GM21447 (cell line): ENCODE results near the gene KRTAP10-2.

Experiments used
- ATAC-seq: cut with Tn5 transposase; IDR thresholded peaks from one replicate; pipeline ENCODE4 v1.9.1; 2021; ENCODE audit not compliant: unreplicated experiment

The KRTAP10-2 gene

DNA sequence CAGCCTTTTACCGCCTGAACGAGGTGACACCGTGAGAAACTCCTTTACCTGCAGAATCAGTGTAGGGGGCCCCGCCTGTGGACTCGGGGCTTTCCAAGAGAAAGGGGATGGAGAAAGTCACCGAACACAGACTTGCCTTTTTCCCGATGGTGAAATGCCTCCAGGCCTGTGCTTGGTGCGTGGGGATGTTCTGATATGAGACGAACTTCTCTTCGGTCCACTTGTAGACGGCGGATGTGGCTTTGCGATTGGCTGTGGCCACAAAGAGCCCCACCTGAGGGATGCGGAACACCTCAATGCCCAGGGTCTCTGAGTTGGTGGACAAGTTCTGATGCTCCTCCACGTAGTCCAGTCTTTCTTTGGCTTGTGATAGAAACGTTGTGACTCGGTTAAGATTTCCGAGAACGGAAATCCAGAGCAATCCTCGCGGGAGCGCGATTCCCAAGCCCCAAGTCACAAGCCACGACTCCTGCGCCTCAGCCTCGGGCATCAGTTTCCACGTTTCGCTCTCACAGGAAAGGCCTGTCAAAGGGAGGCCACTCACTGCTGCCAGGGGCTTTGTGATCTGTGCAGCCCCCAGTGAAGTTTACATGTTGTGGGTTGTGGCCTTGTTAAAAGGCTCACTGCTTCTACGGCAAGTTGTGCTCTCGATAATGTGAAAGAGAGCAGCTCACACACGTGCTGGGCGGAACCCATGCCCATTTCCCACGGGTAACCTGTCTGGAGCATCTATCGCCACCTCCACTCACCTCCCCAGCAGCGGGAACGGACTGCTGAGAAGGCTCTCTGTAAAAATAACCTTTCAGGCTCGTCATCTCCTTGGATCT lies 23.9 kb downstream of the KRTAP10-2 start:
- ATAC-seq: no peak

- ATAC-seq: no peak
Observed at GRCh38 chr21:44526096-44526997, 25.0 kb downstream of the KRTAP10-2 start.

DNA sequence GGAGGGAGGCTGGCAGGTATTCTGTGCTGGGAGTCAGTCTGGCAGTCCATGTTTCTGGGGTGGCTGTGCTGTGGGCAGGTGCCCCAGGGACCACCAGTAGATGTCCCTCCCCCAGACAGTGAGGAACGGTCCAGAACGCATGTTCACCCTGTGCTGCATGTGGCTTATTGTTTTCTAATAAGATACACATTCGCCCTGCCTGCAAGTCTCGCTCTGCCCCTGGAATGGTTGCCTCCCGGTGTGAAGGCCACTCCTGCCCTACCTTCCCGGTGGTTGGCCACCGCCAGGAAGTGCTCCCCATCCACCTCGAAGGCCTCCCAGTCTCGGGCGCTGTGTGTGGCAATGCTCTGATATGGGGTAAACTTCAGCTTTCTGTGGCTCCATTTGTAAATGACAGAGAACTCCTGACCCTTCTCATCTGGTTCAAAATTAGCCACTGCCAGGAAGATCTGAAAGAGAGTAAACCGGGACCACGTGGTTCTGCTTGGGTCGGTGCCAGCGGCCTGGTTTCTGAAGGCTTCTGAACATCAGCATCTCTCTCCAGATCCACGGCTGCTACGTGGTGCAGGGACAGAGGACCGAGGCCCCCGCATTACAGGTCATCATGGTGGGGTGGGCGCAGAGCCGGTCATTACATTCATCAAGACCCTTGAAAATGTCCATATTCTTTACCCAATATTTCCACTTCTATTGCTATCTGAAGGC lies 25.8 kb downstream of the KRTAP10-2 start:
- ATAC-seq: no peak

DNA sequence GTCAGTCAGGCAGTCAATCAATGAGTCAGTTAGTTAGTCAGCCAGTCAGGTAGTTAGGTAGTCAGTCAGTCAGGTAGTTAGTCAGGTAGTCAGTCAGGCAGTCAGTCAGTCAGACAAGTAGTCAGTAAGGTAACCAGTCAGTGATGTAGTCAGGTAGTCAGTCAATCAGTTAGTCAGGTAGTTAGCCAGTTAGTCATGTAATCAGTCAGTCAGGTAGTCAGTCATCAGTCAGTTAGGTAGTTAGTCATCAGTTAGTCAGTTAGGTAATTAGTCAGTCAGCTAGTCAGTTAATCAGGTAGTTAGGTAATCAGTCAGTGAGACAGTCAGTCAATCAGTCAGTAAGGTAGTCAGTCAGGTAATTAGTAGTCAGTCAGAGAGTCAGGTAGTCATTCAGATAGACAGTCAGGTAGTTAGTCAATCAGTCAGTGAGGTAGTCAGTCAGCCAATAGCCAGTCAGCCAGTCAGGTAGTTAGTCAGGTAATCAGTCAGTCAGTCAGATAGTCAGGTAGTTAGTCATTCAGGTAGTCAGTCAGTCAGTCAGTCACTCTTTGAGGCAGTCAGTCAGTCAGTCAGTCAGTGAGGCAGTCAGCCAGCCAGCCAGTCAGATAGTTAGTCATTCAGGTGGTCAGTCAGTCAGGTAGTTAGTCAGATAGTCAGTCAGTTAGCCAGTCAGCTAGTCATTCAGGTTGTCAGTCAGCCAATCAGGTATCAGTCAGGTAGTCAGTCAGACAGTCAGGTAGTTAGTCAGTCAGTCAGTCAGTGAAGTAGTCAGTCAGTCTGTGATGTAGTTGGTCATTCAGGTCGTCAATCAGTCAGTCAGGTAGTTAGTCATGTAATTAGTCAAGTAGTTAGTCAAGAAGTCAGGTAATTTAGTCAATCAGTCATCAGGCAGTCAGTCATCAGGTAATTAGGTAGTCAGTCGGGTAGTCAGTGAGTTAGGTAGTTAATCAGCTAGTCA lies 26.6 kb downstream of the KRTAP10-2 start:
- no peak for ATAC-seq

- no peak for ATAC-seq
Observed at GRCh38 chr21:44523567-44524413, 27.5 kb downstream of the KRTAP10-2 start.

GRCh38 chr21:44522753-44523204 lies 28.5 kb downstream of the KRTAP10-2 start:
- ATAC-seq: no peak

DNA sequence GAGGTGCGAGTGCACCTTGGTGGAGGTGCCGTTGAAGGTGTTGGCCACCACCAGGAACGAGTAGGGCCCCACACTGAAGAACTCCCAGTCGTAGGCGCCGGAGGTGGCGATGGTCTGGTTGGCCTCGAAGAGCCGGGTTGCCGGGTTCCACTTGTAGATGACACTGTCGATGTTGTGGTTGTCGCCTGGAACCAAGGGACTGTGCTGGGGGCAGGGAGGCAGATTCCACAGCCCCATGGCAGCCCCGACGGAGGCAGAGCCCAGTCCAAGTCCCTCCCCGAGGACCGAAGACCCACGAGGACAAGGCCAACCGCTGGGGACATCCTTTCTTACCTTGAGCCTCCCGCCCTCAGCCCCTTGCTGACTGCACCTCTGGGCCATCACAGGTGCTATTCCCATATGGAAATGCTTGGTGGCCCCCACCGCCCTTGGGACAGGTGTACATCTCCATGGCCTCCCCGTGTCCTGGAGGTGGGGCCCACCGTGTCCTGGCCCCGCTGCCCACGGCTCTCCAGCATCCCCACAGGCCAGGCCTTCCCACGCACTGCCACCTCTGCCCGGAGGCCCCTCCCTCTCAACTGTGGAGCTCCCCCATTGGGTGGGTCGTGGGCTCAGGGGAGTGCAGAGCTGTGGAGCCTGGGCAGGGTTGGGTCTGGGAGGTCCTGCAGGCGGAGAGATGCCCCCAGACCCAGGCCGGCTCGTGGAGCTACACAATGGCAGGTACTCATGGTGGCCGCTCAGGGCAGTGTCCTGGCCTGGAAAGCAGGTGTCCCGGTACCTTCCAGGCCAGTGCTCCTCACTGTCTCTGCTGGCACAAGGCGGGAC lies 29.2 kb downstream of the KRTAP10-2 start:
- ATAC-seq: no peak

DNA sequence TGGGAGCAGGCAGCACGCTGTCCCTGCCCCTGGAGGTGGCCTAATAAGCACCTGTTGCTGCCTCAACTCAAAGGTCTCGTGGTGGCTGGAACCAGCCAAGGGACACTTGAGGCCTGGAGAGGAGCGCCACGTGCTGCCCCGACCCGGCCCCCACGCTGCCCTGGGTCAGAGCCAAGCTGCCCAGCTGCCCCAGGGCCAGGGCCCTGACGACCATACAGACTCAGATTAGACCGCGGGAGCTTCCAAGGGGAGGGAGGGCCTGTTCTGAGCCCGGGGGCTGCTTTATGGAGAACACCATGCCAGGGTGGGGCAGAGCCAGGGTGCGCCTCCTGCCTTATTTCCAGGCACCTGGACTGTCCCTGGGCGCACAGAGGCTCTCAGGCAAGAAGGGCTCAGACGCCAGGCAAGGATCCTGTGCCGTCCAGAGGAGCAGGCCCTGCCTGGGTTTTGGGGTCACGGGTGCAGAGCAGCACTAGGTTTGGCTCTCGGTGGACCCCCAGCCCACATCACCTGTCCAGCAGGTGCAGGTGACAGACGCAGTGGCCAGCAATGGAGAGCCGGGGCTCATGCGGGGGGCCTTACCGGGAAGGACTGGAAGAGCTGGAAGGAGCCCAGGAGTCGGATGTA lies 29.9 kb downstream of the KRTAP10-2 start:
- ATAC-seq: no peak

- ATAC-seq: no peak
Observed at GRCh38 chr21:44520326-44521300, 30.7 kb downstream of the KRTAP10-2 start.

DNA sequence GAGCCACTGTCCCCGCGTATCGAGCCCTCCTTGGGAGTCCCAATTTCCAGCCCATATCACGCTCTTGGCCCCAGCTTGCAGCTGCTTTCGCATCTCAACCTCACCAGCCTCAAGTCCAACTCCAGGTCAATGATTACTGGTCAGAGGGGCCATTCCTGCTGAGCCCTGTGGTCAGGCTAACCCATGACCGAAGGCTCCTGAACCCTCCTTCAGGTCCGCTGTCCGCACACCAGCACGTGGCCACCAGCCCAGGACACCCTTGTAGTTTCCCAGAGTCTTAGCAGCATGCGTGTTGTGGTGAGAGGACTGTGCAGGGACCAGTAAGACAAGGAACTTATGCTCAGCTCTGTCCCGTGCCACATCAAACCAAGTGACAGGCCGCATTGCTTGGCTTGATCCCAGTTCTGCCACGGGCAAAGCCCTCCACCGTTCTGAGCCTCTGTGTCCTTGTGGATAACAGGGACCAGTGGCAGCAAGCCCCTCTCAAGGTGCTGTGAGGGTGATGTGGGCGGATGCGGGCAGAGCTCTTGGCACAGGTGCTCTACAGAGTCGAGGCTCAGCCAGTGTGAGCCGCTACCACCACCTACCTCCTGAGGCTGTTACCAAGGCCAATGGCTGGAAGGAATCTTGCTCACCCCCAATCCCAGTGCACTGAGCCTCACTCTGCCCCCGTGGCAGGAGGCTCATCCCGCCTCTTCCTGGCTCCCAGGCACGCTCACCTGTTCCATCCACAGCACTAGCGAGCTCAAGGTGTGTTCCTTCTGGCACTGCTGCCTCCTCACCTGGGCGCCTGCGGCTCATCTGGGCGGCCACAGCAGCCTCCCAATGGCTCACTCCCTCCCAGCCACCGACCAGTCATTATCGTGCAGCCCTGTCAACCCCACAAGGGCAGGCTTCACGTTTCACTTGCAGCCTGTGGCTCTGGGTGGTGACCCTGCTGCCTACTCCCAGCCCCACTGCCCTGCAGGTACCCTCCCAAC lies 31.7 kb downstream of the KRTAP10-2 start:
- no peak for ATAC-seq

GRCh38 chr21:44518686-44519085 lies 32.6 kb downstream of the KRTAP10-2 start:
- no peak for ATAC-seq

GRCh38 chr21:44517175-44517899 lies 34.0 kb downstream of the KRTAP10-2 start:
- ATAC-seq: no peak

GRCh38 chr21:44516828-44517174 lies 34.5 kb downstream of the KRTAP10-2 start:
- ATAC-seq: no peak

DNA sequence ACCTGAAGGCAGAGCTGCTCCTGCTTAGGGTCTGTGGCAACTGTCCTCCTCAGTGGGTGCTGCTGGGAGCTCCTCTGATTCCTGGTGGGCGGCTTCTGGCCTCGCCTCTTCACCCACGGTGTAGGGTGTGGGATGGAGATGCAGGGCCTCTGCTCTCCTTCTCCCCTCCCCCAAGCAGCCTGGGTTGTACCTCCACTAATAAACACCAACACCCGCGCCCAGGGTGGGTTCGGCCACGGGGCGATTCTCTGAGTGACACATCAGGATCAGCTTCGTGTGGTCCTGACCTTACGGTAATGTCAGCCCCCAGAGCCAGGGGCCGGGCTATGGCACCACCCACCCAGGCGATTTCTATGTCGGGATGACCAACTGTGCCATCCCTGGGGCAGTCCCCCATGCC lies 35.0 kb downstream of the KRTAP10-2 start:
- ATAC-seq: no peak
